Activated effector memory CD4-positive, alpha-beta T cell treated with anti-CD3 and anti-CD28 coated beads, Interleukin-2, amount 50 U/mL, for 16 hours (primary cell): Measurements from ENCODE around the gene RHOBTB3.

ENCODE experiments used
- DNase-seq: peaks from one replicate; pipeline ENCODE4 v3.0.0-alpha.2; 2020

The RHOBTB3 gene

DNA sequence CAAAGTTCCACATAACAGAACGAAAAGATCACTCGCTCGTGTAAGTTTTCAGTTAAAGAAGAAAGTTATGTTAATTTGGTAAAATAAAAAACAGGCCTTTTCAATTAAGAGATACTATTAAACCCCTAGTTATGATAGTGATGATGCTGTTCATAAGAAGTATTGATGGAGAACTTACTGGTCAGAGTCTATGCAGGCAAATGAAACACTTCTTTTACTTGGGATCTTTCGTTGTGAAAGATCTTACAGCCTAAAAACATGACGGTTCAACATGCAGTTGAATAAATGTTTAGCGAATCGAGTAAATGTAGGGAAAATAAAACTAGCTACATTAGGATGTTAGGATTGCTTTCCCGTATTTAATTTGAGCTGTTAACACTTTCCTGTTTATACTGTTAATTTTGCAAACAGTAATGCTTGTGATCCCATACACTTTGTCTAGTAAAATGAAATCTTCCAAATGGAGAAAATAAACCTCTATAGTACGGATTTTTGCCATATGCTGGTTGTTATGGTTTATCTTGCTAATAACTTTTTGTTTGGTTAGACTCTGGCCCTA, 2.0 kb downstream of the RHOBTB3 start:
- no peak for DNase-seq

- DNase-seq: no peak
Measured at GRCh38 chr5:95734187-95734586, 3.1 kb downstream of the RHOBTB3 start.

DNA sequence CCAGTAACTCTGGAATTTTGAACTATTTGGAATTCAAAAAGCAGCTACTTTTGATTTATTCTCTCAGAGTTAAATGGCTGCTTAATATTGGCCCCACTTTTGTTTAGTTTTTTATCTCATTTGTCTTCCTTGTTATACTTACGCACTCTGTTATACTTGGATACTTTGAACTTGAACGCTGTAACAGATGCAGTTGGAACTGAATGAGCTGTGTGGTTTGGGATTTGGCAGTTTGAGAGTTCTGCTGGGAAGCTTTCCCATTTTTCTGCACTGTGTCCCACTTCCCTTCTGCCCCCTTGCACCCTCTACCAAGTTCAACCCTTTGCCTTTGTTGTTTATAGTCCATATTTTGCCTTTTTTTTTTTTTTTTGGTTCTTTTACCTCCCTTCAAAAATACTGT, 3.8 kb downstream of the RHOBTB3 start:
- no peak for DNase-seq

GRCh38 chr5:95735406-95735805, 4.3 kb downstream of the RHOBTB3 start:
- no peak for DNase-seq

- no peak for DNase-seq
Measured at GRCh38 chr5:95738072-95738471, 6.9 kb downstream of the RHOBTB3 start.

DNA sequence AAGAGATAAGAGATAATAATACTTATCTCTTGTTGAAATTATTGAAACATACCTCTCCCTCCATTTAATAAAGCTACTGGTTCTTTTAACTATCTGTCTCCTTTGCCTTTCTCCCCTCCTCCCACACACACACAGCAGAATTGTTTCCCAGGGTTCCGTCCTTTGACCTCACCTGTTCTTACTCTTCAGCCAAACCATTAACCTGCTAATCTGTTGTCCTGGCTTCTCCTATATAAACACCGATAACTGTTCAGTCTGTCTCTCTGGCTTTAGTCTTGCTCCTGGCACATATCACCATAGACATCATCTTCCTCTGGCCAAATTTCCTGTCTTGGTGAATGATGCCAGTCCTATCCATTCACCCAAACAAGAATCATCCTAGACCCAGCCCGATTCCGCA, 7.7 kb downstream of the RHOBTB3 start:
- DNase-seq: no peak

- no peak for DNase-seq
Measured at GRCh38 chr5:95739857-95740256, 8.7 kb downstream of the RHOBTB3 start.

DNA sequence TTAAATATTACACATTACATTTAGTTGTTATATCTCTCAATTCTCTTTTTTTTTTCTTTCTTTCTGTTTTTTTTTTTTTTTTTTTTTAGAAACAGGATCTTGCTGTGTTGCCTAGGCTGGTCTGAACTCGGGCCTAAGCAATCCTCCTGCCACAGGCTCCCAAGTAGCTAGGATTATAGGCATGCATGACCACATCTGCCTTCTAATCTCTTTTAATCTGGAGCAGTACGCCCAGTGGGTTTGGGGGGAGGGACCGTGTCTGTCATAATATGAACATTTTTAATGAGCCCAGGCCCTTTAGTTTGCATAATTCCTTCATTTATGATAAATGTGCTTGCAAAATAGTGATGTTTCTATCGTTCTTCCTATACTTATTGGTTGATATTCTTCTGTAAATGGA, 10.3 kb downstream of the RHOBTB3 start:
- DNase-seq: no peak

DNA sequence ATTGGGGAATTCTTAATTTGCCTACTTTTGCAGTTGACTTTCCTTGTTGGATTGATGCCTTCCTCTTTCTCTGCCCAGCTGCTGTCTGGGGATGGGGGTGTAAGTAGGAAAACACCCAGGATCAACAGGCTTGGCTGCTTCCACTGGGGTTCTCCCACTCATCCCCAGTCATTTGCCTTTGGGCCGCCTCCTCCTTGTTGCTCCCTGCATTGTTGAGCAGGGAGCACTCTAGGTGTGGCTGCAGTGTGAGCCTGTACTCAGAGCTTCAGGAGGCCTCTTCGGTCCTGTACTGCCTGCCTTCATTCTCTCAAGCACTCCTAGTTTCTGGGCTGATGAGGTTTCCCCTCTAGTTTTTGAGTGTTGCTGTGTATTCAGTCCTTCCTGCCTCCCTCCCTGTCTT, 12.1 kb downstream of the RHOBTB3 start:
- DNase-seq: no peak

GRCh38 chr5:95743877-95744276, 12.7 kb downstream of the RHOBTB3 start:
- DNase-seq: no peak

- DNase-seq: no peak
Measured at GRCh38 chr5:95746194-95746593, 15.1 kb downstream of the RHOBTB3 start.

DNA sequence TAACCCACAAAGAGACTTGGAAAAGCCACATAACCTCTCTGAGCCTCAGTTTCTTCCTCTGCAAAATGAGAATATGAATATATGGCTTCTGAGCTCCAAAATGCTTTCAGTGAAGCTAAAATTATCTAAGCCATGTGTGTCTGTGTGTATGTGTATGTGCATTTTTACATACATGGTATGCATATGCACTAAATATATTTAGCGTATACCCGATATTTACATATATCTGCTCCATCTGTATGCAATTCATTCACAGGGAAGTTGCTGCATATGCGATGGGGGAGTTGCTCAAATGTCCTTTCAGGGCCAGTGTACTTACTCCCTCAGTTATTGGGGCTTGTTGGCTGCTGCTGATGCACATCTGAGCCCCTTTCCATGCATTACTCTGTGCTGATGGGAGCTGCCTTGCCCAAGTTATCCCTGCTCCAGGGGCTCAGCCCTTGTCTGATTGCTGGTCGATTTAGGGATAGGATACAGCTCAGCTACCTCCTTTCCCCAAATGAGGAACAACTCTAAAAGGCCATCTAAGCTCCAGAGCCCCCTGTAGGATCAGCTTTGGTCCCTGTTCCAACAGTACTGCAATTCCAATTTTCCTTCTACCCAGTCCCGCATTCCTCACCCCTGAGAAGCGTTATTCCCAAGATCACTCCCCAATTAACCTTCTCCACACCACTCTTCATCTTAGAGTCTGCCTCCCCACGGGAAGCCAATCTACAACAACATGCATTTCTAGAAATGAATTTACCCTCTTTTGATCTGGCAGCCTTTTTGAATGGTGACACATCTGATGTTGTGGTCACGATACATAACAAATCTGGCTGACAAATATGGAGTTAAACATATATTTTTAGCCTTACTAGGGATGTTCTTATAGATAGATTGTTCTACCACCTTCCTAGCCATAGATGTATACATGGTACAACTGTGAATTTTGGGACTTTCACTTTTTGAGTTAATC, 15.9 kb downstream of the RHOBTB3 start:
- no peak for DNase-seq

DNA sequence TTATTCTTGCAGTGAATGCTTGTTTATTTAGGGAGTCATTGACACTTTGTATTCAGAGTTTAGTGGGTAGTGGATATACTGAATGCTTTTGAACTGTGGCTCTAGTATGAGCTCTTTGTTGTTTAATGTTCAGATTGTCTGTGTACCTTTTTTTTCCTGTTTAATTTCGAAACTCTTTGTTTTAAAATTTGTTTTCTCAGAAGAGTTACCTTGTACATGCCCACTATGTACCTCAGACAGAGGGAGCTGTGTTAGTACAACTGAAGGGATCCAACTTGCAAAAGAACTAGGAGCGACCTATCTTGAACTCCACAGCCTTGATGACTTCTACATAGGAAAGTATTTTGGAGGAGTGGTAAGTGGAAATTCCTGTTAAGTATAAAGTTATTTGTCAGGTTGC, 17.0 kb downstream of the RHOBTB3 start:
- DNase-seq: no peak

DNA sequence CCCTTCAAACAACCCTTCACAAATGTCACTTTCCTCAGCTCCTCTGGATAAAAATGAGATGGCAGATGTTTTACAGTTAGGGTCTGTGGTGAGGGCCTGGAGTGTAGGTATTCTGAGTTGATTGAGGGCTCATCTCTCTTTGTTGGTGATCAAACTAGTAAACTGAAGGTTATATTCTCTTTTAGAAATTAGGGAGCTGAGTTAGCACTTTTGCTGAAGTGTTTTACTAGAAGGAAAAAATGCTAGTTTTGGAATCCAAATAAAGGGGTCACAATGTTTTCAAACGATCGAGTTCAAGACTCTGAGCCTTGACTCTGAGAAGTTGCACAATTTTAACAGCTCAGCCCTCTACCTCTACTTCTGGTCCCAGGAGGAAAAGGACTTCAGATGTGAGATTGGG, 23.4 kb downstream of the RHOBTB3 start:
- DNase-seq: no peak

- no peak for DNase-seq
Measured at GRCh38 chr5:95759005-95759404, 27.9 kb downstream of the RHOBTB3 start.

DNA sequence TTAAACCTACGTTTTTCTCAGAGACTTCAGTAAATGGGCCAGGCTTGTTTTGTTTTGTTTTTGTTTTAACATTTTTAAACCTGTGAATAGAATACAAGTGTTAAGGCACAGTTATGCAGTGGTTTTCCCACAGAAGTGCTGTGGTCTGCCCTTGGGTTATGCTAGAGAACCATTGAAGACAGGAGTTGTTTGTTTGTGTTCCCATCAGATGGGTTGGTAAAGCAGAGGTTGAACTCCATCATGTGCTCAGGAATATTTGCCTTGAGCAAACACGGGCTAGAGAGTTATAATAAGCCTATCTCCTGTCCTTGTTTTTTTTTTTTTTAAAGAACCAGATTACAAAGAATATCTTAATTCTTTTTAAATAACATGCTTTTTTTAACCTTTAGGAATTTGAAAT, 28.5 kb downstream of the RHOBTB3 start:
- no peak for DNase-seq

- no peak for DNase-seq
Measured at GRCh38 chr5:95760273-95761191, 29.4 kb downstream of the RHOBTB3 start.

DNA sequence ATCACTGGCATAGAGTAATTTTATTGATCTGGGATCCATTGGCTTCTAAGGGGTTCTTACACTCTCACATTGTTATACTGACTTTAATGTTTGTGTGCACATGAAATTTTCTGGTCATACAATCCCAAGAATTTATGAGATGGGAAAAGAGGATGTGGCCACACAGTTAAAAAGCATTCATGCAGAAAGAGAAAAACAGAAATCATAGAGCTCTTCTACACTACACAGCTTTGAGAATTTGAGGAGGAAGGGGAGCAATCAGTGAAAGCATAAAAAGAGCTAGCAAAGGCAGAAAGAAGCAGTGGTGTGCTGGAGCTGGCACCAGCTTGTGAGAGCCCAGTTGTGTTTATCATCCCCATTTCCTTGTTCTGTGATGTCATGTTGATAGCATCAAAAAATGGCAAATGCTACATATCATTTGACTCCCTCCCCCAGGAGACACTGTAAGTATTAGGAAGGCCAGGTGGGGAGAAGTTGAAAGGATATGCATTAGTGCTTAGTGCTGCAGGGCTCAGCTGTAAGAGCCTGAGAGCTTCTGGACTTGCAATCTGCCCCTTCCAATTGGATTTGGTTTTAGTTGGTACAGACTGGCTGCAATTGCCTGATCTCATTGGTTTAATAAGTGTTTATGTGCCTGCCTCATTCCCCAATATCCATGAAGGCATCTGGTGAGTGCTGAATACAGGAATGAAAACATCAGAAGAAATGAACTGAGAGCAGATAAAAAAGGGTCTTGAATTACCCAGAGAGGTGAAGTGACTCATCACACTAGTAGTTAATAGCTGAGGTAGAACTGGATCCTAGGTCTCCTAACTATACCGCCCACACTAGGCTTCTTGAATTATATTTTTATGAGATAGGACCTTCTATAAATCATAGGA, 30.9 kb downstream of the RHOBTB3 start:
- DNase-seq: no peak

- DNase-seq: no peak
Measured at GRCh38 chr5:95762652-95763041, 31.5 kb downstream of the RHOBTB3 start.

GRCh38 chr5:95763941-95764340, 32.8 kb downstream of the RHOBTB3 start:
- DNase-seq: no peak

DNA sequence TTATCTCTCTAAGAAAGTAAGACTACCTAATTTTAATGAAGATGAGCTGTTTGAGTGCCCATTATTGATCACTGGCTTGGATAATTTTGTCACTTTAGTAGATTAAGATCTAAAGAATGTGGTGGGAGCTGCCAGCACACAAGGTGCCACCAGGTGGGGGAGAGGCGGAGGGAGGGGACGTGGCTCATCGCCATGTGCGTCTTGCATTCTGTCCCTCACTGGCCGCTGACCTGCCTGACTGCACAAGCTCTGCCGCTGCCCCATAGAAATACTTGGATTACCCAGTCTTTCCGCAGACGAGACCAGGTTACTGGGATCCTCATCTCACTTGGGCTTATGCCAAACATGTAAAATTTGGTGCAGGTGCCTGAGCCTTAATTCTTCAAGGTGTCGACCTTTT, 37.6 kb downstream of the RHOBTB3 start:
- DNase-seq: no peak
